Esophagus squamous epithelium (tissue), 5 donors: Measurements from ENCODE around the gene FRMD4A. TPM values are rescaled to one million over a fixed set of nuclear protein-coding genes. Genes with fewer than 3 reads are reported as not detected.

Experiments used
- DNase-seq: peaks from one replicate; lab custom pipeline; 2025; lab: John Stamatoyannopoulos, UW
- H3K27ac ChIP-seq, 4 donors: fragments of 200-600 bp; sonication (generic); one replicate each; pipeline ENCODE4 v1.5.1; 2016 to 2019; ENCODE audit warnings: mild to moderate bottlenecking in 1 of 4
- H3K27me3 ChIP-seq, 4 donors: fragments of 200-600 bp; sonication (generic); 1 replicate in 3 of 4; 2 replicates in 1 of 4; pipeline versions ENCODE4 v1.5.1 to v1.6.0; 2017 to 2021; ENCODE audit warnings: antibody characterized with exemption in 1 of 4
- H3K36me3 ChIP-seq, 3 donors: fragments of 200-600 bp; sonication (generic); one replicate each; pipeline ENCODE4 v1.5.1; 2016 to 2019
- H3K4me1 ChIP-seq, 3 donors: fragments of 200-600 bp; sonication (generic); one replicate each; pipeline ENCODE4 v1.5.1; 2017 to 2019
- H3K4me3 ChIP-seq, 4 donors: fragments of 200-600 bp; sonication (generic); 1 replicate in 3 of 4; 2 replicates in 1 of 4; pipeline ENCODE4 v1.5.1; 2016 to 2019; ENCODE audit warnings: mild to moderate bottlenecking in 2 of 4, moderate library complexity in 1 of 4
- H3K9me3 ChIP-seq, 3 donors: fragments of 200-600 bp; sonication (generic); one replicate each; pipeline ENCODE4 v1.5.1; 2016 to 2019
- CTCF ChIP-seq, 6 experiments: fragments of 450-650 bp in 4 of 6; fragments of 200-600 bp in 2 of 6; sonication (generic) in 2 of 6; IDR thresholded peaks; one replicate each; pipeline ENCODE4 v1.5.1; 2016 to 2019; ENCODE audit warnings: antibody characterized with exemption in 6 of 6, mild to moderate bottlenecking in 4 of 6, moderate library complexity in 4 of 6
- POLR2A ChIP-seq, 4 donors: fragments of 450-650 bp; IDR thresholded peaks; one replicate each; pipeline ENCODE4 v1.6.1; 2017; ENCODE audit warnings: antibody characterized with exemption in 4 of 4, mild to moderate bottlenecking in 4 of 4, moderate library complexity in 3 of 4
- WGBS, 2 donors: methylation state at CpG; one replicate each; pipeline ENCODE4 v1.1.5; 2018; 5-methylcytosine and 5-hydroxymethylcytosine counted together
- intact Hi-C: fragments of 100-400 bp; cut with DNase I; formaldehyde crosslinking; loops from one replicate; pipeline ENCODE4 v1.15.0; 2022
- total RNA-seq, 4 donors: library from RNA; depleted of rRNA; stranded (reverse); fragments of >200 nt; gene quantifications; one replicate each; pipeline ENCODE4 v1.1.0, GENCODE V29; 2016
- donor health status: DM: yes; HTN: yes; CAD: no.

Gene FRMD4A
- total RNA-seq, 4 donors from 2014 or later, result 7.3 to 15.3 (median 8.6) TPM

- WGBS, 2 donors, result 48 to 88% methylated on average over 3 of the region's 3 CpGs
- intact Hi-C loops, result no loop called here
- DNase-seq, result no peak
Measured at GRCh38 chr10:14017467-14017866, 313.3 kb downstream of the FRMD4A start.

GRCh38 chr10:14016931-14017333, 313.8 kb downstream of the FRMD4A start:
- Histone ChIP-seq H3K9me3 (peaks cover 0 to 3% (median 0%) of the 10 kb centered on the region in 3 donors), H3K36me3 (no peaks in the 10 kb centered on the region), H3K27me3 (peaks cover 0 to 11% (median 0%) of the 10 kb centered on the region in 4 donors), H3K27ac (no peak overlapping the region), H3K4me1 (peaks cover 0 to 5% (median 0%) of the 10 kb centered on the region in 3 donors), H3K4me3 (no peak overlapping the region)
- intact Hi-C loops, result no loop called here
- WGBS, 2 donors, result 75 to 89% methylated on average over 6 of the region's 6 CpGs
- no peak for TF ChIP-seq POLR2A (IDR thresholded peaks at IDR 0.05)
- no peak for TF ChIP-seq CTCF (IDR thresholded peaks at IDR 0.05)
- DNase-seq, result no peak

More at GRCh38 chr10:14017467-14017866, 313.3 kb downstream of the FRMD4A start:
- Histone ChIP-seq H3K36me3 (no peaks in the 10 kb centered on the region), H3K27me3 (peaks cover 0 to 11% (median 0%) of the 10 kb centered on the region in 4 donors), H3K9me3 (peaks cover 0 to 3% (median 0%) of the 10 kb centered on the region in 3 donors), H3K4me1 (peaks cover 0 to 5% (median 0%) of the 10 kb centered on the region in 3 donors), H3K27ac (no peak overlapping the region), H3K4me3 (no peak overlapping the region)
- TF ChIP-seq POLR2A (IDR thresholded peaks at IDR 0.05) (no peak), CTCF (IDR thresholded peaks at IDR 0.05) (no peak)

GRCh38 chr10:14016011-14016536, 314.6 kb downstream of the FRMD4A start:
- peaks cover 0 to 11% (median 0%) of the 10 kb centered on the region in 4 donors for H3K27me3 ChIP-seq
- no peak for TF ChIP-seq CTCF (IDR thresholded peaks at IDR 0.05)
- no peak for TF ChIP-seq POLR2A (IDR thresholded peaks at IDR 0.05)
- peaks cover 0 to 5% (median 0%) of the 10 kb centered on the region in 3 donors for H3K4me1 ChIP-seq
- intact Hi-C loops, result no loop called here
- WGBS, 2 donors, result 52 to 60% methylated on average over 8 of the region's 8 CpGs
- H3K36me3 ChIP-seq, result no peaks in the 10 kb centered on the region
- peak overlapping the region in 1 of 4 donors; percentile 36 for H3K27ac ChIP-seq
- H3K4me3 ChIP-seq, result no peak overlapping the region
- no peak for DNase-seq
- peaks cover 0 to 3% (median 0%) of the 10 kb centered on the region in 3 donors for H3K9me3 ChIP-seq

- peaks cover 0 to 18% (median 4%) of the 10 kb centered on the region in 3 donors for H3K4me1 ChIP-seq
- H3K36me3 ChIP-seq, result no peaks in the 10 kb centered on the region
- TF ChIP-seq CTCF (IDR thresholded peaks at IDR 0.05) (no peak), POLR2A (IDR thresholded peaks at IDR 0.05) (no peak)
- H3K9me3 ChIP-seq, result peaks cover 0 to 3% (median 0%) of the 10 kb centered on the region in 3 donors
- intact Hi-C loops, result no loop called here
- WGBS, 2 donors, result 81 to 91% methylated on average over 4 to 5 of the region's 5 CpGs
- H3K27me3 ChIP-seq, result peaks cover 0 to 2% (median 0%) of the 10 kb centered on the region in 4 donors
- no peak overlapping the region for H3K4me3 ChIP-seq
- no peak overlapping the region for H3K27ac ChIP-seq
- DNase-seq, result no peak
Measured at GRCh38 chr10:14014423-14014822, 316.3 kb downstream of the FRMD4A start.

- no peak for DNase-seq
- 70 to 90% methylated on average over 4 to 5 of the region's 5 CpGs for WGBS, 2 donors
- peaks cover 0 to 12% (median 0%) of the 10 kb centered on the region in 4 donors for H3K27me3 ChIP-seq
- H3K4me3 ChIP-seq, result no peak overlapping the region
- H3K9me3 ChIP-seq, result no peaks in the 10 kb centered on the region
- no peaks in the 10 kb centered on the region for H3K36me3 ChIP-seq
- no peak overlapping the region for H3K27ac ChIP-seq
- H3K4me1 ChIP-seq, result peaks cover 0 to 26% (median 4%) of the 10 kb centered on the region in 3 donors
- intact Hi-C loops, result no loop called here
- TF ChIP-seq POLR2A (IDR thresholded peaks at IDR 0.05) (no peak), CTCF (IDR thresholded peaks at IDR 0.05) (no peak)
Measured at GRCh38 chr10:14010769-14011574, 319.8 kb downstream of the FRMD4A start.
